Activated CD4-positive, alpha-beta T cell treated with anti-CD3 and anti-CD28 coated beads for 1 hour (primary cell): Measurements from ENCODE around the gene APLN.

Experiments
- DNase-seq: peaks from one replicate; pipeline ENCODE4 v3.0.0-alpha.2; 2020

Gene APLN, protein sequence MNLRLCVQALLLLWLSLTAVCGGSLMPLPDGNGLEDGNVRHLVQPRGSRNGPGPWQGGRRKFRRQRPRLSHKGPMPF

DNA sequence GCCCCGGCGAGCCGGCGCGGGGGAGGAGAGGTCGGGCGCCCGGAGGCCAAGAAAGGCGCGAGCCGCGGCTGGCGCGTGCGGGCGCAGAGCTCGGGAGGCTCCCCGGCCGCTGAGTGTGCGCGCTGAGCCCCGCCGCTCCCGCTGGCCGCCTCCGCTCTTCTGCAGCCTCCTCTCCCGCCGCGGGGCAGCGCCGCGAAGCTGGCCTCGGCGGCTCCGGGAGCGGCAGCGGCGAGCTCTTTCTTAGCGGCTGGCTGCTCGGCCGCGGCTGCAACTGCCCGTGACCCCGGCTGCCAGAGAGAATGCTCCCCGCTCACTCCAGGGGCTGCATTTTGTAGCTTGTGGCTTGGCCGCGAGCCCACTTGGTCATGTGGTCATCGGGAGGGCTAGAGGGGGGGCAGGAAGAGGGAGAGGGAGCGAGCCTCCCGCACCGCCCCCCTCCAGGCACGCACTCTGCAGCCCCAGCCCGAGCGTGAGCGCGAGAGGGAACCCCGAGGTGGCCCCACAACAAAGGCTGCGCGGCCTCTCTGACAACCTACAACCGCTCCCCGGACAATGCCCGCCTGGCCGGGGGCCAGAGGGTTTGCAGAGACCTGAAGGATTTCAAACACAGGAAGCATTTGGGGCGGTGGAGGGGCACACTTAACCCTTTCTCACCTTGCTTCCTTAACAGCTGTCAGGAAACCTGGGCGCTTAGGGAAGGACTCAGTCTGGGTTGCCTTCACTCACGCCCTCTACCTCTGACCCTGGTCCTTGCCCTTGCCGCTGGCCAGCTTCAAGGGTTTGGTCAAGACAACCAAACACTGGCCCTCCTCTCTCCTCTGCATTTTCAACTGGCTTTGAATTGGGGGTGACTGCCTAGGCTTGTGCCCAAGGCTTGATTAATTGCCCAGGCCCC is at the start of gene APLN:
Gene APLN (minus strand): TSS at position 305 of the 895 bp plus-strand sequence. CDS start 326 bp downstream, outside the sequence.
- DNase-seq = no peak

DNA sequence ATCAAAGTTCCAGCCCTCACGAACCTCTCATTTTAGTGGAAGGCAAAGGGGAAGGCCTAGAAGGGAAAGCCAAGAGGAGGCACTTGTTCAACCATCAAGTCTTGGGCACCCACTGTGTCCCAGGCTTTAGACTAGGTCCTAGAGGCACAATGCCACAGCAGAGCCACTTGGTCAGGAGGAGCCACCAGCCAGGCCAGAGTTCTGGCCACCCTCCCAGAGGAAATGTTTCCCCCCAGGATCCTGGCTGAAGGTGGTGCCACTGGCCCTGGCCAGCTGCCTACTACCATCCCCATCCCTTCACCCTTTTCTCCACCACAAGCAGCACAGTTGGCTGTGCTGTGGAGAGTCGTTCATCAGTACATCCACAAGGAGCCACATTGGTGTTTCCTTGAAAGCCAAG is 49.7 kb upstream of the APLN start:
- no peak for DNase-seq

DNA sequence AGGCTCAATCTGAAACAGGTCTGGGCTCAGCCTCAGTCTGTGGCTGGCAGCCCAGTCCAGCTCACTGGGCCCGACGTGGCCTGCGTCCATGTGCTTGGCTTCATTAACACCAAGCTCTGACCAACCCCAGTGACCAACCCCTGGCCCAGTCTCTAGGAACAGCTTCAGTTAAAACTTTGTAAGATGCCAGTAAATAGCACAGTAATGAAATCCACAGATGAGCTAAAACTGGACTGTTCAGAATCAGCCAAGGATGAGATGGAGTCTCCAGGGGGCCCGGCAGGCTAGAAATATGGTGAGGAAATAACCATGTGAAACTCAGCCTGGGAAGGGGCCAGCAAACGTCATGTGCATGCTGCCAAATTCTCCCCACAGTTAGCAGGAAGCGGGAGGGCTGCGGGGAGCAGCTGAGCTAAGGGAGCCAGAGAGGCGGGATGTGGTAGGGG is 46.9 kb upstream of the APLN start:
- DNase-seq = no peak

DNA sequence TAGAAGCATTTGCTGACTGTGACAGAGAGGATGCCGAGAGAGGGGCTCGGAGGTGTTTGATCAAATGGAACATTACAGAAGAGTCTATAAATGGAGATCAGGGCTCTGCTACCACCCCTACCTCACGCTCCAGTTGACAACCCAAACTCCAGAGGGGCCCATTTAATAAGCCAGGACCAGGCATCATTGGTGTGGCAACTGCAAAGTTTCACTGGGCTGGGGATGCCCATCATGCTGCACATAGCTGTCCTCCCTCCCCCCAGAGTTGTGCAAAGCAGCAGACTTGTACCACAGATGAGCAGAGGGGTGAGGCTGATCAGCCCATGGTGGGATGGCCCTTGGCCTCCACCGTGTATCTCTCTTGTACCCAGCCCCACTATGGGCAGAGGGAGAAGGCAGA is 45.8 kb upstream of the APLN start:
- no peak for DNase-seq

DNA sequence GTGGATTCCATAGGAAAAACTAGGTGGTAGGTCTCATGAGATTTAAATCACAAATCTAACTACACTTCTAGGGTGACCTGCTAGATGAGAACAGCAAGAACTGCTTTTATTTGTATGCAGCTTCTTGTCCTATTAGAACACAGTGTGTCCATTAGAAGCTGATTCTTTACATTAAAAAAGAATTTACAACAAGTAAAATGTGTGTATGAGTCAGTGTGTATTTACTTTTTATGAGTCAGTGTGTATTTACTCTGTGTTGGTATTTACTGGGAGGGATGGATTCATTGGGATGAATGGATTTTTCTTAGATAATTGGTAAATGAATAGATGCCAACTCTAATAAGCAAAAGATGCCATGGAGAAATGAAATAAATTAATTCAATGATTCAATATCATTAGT is 43.4 kb upstream of the APLN start:
- no peak for DNase-seq

DNA sequence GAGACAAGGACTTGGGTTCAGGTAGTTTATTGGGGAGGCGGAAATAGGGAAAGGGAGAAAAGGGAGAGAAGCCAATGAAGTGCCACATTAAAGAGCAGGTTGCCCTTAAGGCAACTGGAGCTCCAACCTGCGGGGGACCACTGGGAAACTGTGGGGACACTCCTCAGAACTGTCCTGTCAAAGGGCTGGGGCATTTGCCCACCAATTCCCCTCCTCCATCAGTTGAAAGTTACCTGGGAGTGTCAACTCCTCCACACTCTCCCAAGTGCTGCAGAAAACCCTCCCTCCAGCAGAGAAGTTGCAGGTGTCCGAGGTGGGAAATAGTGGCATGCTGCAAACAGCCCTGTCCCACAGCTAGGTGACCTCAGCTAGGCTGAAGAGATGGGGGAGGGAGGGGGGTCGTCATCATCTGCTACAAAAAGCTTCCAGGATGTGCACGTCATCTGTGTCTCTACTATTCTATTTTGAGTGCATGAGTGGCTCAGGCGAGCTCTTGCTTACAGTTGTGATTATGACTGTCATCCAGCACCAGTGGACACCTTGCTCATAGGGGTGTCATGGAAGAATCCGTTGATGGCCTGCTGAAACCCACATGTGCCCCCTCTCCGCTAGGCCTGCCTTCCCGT is 42.6 kb upstream of the APLN start:
- no peak for DNase-seq

DNA sequence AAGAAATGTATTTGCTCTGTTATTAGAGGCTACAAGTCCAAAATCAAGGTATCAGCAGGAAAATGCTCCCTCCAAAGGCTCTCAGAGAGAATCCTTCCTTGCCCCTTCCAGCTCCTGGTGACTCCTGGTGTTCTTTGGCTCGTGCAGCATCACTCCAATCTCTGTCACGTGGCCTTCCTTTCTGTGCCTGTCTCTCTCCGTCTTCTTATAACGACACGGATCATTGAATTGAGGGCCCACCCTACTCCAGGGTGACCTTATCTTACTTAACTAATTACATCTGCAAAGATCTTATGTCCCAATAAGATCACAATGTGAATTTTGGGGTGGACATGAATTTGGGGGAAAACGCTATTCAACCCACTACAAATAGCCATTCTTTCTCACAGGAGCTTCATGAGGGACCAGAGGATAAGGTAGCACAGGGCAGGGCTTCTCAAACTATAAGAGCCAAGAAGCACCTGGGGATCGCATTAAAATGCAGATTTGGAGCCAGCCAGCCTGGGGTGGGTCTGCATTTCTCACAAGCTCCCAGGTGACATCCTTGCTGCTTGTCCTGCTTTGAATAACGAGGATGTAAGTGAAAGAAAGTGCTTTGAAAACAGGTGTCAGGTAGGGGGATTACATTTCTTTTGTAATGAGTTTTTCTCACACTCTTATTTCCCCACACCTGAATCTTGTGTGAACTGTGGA is 41.9 kb upstream of the APLN start:
- DNase-seq = no peak

DNA sequence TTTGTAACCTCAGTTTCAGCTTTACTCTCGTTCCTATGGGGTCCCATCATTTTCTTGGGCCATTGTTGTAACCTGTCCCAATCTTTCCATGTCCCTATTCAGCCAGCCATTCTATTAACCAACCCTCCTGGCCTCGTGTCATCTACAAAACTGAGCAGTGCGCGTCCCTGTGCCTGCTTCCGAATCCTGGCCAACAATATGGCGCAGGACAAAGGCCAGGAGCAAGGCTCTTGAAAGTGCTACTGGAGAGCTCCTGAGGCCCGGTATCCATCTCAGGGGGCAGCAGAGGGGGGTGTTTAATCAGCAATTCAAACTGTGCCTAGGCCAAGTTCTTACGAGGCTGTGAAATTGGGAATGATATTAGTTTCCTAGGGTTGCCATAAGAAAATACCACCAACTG is 41.2 kb upstream of the APLN start:
- no peak for DNase-seq

DNA sequence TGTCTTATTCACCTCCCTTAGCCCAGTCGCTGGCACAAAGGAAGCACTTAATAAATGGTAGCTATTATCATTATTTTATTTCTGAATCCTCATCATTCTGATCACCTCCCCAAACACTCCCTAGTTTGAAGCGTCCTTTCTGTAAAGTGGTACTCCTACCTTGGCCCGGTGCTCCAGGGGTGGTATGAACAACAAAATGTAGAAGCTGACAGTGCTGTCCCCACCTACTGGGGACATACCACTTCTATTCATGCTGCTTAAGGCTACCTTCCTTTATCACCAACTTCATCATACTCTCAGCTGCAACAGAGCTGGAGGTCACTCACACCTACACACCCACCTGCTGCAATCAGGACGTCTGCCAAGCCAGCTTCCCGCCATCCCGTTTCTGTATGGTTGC is 40.8 kb upstream of the APLN start:
- DNase-seq = no peak

DNA sequence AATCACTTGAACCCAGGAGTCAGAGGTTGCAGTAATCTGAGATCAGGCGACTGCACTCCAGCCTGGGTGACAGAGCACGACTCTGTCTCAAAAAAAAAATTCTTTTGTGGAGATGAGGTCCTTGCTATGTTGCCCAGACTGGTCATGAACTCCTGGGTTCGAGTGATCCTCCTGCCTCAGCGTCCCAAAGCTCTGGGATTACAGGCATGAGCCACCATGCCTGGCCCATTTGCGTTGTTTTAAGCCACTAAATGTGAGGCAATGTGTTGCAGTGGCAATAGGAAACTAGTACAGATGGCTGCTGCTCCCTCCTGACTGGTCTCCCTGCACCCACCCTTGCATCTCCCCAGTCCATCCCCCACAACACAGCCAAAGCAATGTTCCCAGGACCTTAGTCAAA is 40.0 kb upstream of the APLN start:
- DNase-seq = no peak

DNA sequence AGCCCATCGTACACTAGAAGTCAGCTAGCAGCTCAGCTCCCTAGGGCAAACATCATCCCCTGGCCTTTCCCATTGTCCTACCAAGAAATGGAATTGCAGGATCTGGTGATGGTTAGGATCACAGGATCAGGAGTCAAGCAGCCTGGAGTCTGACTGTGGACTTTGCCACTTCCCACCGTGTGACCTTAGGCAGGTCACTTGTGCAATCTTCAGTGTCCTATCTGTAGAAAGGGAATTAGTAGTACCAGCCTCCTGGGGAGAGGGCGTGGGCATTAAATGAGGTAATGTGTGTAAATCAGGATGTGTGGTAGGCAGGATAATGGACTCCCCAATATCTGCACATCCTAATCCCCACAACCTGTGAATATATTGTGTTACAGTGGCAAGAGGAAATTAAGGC is 38.6 kb upstream of the APLN start:
- DNase-seq = no peak

DNA sequence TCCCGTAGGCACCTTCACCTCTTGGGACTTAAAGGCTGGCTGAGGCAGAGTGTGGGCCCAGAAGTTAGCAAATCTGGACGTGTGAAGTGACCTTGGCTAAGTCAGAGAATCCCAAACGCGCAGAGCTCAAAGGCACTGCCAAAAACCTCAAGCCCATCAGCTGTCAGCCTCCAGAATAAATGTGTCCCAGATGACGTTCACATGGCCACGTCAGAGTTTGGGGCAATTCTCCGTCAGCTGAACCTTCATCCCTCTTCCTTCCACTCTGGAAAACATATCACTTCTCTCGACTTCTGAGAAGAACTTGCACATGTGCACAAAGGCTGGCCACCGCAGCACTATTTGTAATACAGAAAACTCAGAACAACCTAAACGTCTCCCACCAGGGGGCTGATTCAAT is 35.7 kb upstream of the APLN start:
- no peak for DNase-seq

DNA sequence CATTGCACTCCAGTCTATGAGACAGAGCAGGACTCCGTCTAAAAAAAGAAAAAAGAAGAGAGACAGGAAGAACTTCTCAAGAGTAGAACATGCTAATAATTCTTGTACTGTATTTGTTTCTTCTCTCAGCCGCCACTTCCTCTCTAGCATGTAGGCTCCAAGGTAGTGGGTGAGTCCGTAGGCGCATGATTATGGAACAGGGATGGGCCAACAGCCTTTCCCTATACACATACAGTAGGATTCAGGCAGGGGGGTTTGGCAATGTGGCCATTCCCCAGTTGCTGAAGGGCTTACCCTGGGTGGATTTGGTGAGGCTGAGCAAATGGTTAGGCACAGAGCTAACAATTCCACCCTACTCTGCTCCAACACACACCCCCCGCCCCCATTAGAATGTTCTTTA is 35.0 kb upstream of the APLN start:
- no peak for DNase-seq

DNA sequence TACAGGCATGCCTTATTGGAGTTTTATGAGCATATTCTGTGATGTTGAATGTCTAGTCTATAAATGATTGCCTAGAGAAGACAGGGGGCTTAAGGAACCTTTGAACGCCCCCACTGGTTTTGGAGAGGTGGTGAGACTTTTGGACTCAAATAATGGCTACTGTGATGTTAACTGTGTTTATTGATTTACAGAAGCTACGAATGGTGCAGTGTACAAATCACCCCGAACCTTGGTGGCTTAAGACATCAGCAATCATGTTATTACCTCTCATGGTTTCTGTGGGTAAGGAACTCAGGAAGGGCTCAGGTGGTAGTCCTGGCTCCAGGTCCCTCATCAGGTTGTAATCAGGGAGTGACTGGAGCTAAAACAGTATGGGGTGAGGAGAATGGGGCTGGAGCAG is 33.3 kb upstream of the APLN start:
- DNase-seq = no peak

DNA sequence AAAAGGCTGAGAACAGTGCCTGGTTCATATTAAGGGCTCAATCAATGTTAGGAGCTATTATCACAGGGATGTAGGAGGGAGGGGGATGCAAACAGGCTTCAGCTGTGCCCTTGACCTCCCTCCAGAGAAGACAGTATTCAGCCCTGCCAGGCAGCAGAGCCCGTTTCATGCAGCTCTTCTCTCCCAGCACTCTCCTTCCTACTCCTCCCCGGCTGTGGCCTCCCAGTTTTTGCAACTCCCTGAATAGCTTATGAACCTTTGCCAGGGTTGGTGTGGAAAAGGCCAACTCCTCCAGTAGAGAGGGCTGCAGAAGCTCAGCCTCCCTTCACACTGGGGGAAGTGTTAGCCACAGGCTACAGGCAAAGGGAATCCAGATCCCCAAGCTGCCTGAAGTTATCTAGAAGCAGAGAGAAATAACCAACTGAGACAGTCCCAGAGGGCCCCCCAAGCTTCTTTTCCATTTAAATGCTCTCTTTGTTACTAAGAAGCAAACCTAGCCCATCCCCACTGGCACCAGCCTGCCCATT is 31.7 kb upstream of the APLN start:
- DNase-seq = no peak

DNA sequence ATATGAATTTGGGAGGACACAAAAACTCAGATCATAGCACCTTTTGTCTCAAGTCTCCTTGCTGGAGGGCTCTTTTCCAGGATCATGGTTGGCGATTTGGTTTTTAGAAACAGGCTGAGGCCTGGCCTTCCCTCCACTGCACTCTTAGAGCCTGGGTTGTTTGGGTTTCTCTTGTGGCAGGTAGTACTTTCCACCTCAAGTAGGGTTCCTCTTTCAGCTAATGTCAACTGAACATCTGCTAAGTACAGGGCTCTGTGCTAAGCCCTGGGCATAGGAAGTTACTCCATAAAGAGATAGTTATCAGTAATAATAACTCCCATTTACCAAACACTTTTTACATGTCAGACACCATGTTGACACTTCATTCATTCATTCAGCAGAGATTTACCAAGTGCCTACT is 28.2 kb upstream of the APLN start:
- no peak for DNase-seq

DNA sequence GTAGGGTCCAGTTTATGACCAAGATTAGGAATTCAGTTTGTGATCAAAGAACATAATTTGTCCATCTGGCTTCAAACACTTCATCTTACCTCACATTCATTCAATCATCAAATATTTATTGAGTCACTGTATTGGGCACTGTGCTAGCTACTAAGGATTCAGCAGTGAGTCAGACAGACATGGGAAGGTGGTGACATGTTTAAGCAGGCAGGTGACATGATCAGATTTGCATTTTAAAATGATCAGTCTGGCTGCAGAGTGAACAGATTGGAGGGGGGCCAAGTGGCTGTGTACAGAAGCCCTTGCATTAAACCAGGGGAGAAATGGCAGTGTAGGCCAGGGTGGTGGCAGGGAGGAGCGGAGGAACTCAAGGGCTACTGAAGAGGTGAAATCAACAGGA is 25.1 kb upstream of the APLN start:
- no peak for DNase-seq

DNA sequence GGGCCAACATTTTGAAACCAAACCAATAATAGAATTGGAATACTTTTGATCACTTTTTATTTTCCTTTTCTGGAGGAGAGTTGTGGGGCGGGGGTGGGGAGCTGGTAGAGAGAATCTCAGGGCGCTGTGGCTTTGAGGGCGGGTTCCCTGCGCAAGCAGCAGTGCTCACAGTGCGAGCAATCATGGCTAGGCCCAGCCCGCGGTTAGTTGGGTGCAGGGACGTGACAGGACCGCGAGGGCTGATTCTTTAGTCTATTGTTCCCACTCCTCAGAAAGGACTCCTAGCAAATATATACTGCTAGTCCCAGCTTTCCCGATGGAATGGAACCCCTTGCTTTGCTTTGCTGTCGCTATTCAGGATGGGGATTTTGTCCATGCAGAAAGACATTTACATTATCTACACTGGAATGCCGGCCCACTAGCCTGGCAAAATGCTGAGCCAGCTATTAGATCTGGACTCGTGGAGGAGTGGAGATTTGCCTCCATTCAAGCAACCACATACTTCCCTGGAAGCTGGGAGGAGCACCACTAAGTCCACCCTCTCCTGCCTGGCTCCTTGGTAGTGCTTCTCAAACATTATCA is 23.9 kb upstream of the APLN start:
- peak; percentile 16 for DNase-seq

DNA sequence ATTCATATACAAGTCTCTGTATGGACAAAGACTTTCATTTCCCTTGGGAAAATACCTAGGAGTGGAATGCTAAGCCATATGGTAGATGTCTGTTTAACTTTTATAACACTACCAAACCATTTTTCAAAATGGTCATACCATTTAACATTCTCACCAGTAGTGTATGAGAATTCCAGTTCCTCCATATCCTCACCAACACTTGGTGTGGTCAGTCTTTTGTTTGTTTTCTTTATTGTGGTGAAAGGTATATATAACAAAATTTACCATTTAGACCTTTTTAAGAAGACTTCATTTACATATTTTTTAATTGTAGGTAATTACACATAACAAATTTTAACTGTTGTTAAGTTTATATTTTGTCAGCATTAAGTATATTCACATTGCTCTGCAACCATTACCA is 12.7 kb upstream of the APLN start:
- DNase-seq = no peak

DNA sequence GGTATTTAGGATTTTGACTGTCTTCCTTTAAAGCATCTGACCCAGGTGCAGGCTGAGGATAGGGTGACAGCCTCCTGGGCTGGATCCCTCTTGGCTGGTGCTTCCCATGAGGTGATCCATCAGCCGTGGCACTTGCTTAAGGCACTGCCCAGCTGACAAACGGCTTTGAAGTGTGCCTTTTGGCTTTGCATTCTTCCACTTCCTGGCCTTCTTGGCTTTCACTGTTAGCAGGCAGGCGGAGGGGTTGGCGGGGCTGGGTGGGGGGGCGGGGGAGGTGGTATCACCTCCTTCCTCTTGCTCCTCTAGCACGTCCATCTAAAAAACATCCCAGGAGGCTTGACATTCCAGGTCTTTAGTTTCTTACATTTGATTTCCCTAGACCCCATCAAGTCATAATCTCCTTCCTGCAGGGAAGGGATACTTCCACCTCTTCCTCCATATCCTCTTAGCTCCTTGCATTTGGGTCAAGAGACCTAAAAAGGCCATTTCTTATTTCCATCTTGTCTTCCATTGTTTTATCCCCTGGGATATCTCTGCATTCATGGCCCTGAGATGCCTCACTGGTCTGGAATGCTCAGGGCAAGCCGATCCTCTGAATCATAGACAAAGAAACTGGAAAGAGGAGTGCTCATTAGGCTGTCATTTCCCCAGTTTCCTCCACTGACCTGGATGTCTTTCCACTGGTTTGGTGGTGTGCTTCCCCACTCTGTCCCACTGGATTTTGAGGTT is 11.3 kb upstream of the APLN start:
- no peak for DNase-seq

DNA sequence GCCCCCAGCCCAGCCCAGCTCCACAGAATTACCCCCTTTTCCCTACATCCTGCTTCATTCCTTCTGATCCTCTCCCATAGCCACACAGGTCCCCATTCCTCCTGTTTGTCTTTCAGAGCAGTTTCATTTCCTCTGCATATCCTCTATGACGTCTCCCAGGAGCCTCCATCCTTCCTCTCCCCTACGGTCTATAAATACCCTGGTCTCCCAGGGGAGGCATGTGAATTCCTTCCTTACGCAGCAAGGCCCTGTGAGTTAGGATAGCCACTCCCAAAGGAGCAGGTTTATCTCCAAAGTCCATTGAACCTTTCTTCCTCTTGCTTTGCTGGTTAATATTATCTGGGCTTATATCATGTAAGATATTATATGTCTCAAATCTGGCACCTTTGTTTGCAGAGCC is 8.4 kb upstream of the APLN start:
- DNase-seq = no peak

DNA sequence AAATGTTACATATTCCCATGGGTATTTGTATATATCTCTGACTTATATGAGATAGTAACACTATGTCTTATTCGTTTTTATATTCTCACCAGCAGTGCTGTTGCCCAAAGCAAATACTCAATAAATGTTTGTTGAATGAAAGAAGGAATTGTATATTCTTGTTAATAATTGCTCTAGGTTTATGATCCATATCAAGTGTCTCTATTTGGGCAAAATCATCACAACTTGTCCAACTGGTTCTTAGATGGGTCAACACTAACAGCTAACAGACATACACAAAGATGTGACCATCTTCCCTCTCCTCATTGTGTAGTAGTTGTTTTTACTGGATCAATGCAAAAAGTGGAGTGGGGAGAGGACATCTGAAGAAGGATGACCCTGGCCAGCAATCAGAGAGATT is 6.6 kb upstream of the APLN start:
- DNase-seq = no peak
